Tibial nerve (tissue), 3 donors: ENCODE measurements around the gene FNTB.

ENCODE experiments used
- EP300 ChIP-seq, 2 donors: sonication (generic); formaldehyde crosslinking; IDR thresholded peaks; one replicate each; pipeline ENCODE4 v1.6.1; 2017; ENCODE audit warnings: antibody characterized with exemption in 2 of 2, mild to moderate bottlenecking in 1 of 2
- POLR2A ChIP-seq, 2 donors: fragments of 450-650 bp; IDR thresholded peaks; one replicate each; pipeline ENCODE4 v1.6.1; 2017; ENCODE audit warnings: antibody characterized with exemption in 2 of 2, mild to moderate bottlenecking in 2 of 2, moderate library complexity in 2 of 2

- no peak for TF ChIP-seq POLR2A (IDR thresholded peaks at IDR 0.05)
- TF ChIP-seq EP300 (IDR thresholded peaks at IDR 0.05), result no peak
Measured at GRCh38 chr14:64942531-64943111, 44.1 kb upstream of the FNTB start, which contains the start of gene GPX2.
